Ovary (tissue), 3 donors: ENCODE measurements around the gene SESTD1.

Experiments
- EP300 ChIP-seq: sonication (generic); formaldehyde crosslinking; IDR thresholded peaks from one replicate; pipeline ENCODE4 v1.6.1; 2017; ENCODE audit warnings: antibody characterized with exemption
- POLR2A ChIP-seq: fragments of 450-650 bp; IDR thresholded peaks from one replicate; pipeline ENCODE4 v1.6.1; 2017; ENCODE audit warnings: antibody characterized with exemption, mild to moderate bottlenecking, moderate library complexity
- TF ChIP-seq, protein P1 (sequence below), 3 donors: fragments of 450-650 bp in 2 of 3; fragments of 200-600 bp in 1 of 3; IDR thresholded peaks; one replicate each; pipeline versions ENCODE4 v1.5.1 to v1.8.0; 2016 to 2022; ENCODE audit warnings: antibody characterized with exemption in 3 of 3, mild to moderate bottlenecking in 1 of 3
- donor health status: DM: no; HTN: no; CAD: no.

DNA sequence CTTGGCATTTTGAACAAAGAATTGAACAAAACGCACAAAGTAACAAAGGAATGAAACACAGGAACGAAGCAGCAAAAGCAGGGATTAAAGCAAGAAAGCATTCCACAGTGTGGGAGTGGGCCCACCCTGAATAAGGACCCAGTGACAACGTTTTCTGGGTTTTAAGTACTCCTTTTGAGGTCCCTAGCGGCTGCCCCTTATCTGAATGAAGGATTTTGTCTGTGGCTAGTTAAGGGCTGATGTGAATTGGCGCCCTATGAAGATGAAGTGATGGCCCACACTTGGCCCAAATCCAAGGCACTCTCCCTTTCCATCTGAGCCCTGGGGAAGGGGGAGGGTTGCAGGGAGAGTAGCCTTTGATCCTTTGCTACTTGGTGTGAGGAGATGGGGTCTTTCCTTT, 206.9 kb downstream of the SESTD1 start:
- TF ChIP-seq, protein P1, sequence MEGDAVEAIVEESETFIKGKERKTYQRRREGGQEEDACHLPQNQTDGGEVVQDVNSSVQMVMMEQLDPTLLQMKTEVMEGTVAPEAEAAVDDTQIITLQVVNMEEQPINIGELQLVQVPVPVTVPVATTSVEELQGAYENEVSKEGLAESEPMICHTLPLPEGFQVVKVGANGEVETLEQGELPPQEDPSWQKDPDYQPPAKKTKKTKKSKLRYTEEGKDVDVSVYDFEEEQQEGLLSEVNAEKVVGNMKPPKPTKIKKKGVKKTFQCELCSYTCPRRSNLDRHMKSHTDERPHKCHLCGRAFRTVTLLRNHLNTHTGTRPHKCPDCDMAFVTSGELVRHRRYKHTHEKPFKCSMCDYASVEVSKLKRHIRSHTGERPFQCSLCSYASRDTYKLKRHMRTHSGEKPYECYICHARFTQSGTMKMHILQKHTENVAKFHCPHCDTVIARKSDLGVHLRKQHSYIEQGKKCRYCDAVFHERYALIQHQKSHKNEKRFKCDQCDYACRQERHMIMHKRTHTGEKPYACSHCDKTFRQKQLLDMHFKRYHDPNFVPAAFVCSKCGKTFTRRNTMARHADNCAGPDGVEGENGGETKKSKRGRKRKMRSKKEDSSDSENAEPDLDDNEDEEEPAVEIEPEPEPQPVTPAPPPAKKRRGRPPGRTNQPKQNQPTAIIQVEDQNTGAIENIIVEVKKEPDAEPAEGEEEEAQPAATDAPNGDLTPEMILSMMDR (IDR thresholded peaks at IDR 0.05) = no peak
- no peak for TF ChIP-seq POLR2A
- no peak for TF ChIP-seq EP300
